ENCODE results near the gene SLX4IP.

GRCh38 chr20:10550204-10551118, 115.4 kb downstream of the SLX4IP start:
- TF ChIP-seq POLR2A (IDR thresholded peaks at IDR 0.05; ENCODE audit: low read length): no peak
- no peak for TF ChIP-seq JUNB (IDR thresholded peaks at IDR 0.05)
- TF ChIP-seq MAFK (IDR thresholded peaks at IDR 0.05; ENCODE audit: partially characterized antibody): no peak
- TF ChIP-seq CTCF (IDR thresholded peaks at IDR 0.05): no peak
- no peak for TF ChIP-seq ZFP36 (IDR thresholded peaks at IDR 0.05; ENCODE audit: borderline replicate concordance, partially characterized antibody)
- TF ChIP-seq MYC (IDR thresholded peaks at IDR 0.05; ENCODE audit: borderline replicate concordance, low read length): no peak
- TF ChIP-seq NPAS2 (CRISPR knock-in tag; IDR thresholded peaks at IDR 0.05; ENCODE audit: borderline replicate concordance): no peak
- no peak for TF ChIP-seq USF2 (IDR thresholded peaks at IDR 0.05)
- TF ChIP-seq HMGXB4 (CRISPR knock-in tag; IDR thresholded peaks at IDR 0.05; ENCODE audit: borderline replicate concordance): no peak
- no peak for TF ChIP-seq EP300 (IDR thresholded peaks at IDR 0.05)
